Measurements from ENCODE around the gene SNRNP25.

The SNRNP25 gene

GRCh38 chr16:102060-102855, 48.6 kb downstream of the SNRNP25 start:
- no peaks in the 10 kb centered on the region for H3K4me1 ChIP-seq (ENCODE audit: insufficient read depth, low read length)
- TF ChIP-seq CTCF (IDR thresholded peaks at IDR 0.05; ENCODE audit: borderline replicate concordance, extremely low read depth, low read length, poor library complexity, severe bottlenecking) (no peak), EZH2 (IDR thresholded peaks at IDR 0.05; ENCODE audit: borderline replicate concordance, low read depth, low read length, severe bottlenecking) (no peak)
- H3K9me3 ChIP-seq (ENCODE audit: insufficient read depth, low read length, severe bottlenecking), result no peaks in the 10 kb centered on the region
- H3K9ac ChIP-seq (ENCODE audit: low read depth, low read length), result no peak overlapping the region
- H2AFZ ChIP-seq (ENCODE audit: low read depth, low read length), result no peak overlapping the region
- H3K4me2 ChIP-seq (ENCODE audit: insufficient read depth, low read length), result no peak overlapping the region
- no peak overlapping the region for H3K27ac ChIP-seq (ENCODE audit: low read length)
- H3K4me3 ChIP-seq (ENCODE audit: low read depth in 1 of 2, low read length in 2 of 2), result no peak overlapping the region
- H3K79me2 ChIP-seq (ENCODE audit: insufficient read depth, low read length), result no peaks in the 10 kb centered on the region
- H4K20me1 ChIP-seq (ENCODE audit: insufficient read depth, low read length), result peaks cover 12% of the 10 kb centered on the region
- H3K27me3 ChIP-seq (ENCODE audit: insufficient read depth, low read length, poor library complexity), result no peaks in the 10 kb centered on the region
- H3K36me3 ChIP-seq (ENCODE audit: insufficient read depth, low read length), result peaks cover 54% of the 10 kb centered on the region
- no peak for ATAC-seq (ENCODE audit: insufficient read depth, low read depth)
- DNase-seq, result no peak

GRCh38 chr16:104355-104754, 50.7 kb downstream of the SNRNP25 start:
- no peak overlapping the region for H3K4me3 ChIP-seq (ENCODE audit: low read depth in 1 of 2, low read length in 2 of 2)
- no peak overlapping the region for H3K27ac ChIP-seq (ENCODE audit: low read length)
- TF ChIP-seq CTCF (IDR thresholded peaks at IDR 0.05; ENCODE audit: borderline replicate concordance, extremely low read depth, low read length, poor library complexity, severe bottlenecking), result no peak
- TF ChIP-seq EZH2 (IDR thresholded peaks at IDR 0.05; ENCODE audit: borderline replicate concordance, low read depth, low read length, severe bottlenecking), result no peak
- H3K36me3 ChIP-seq (ENCODE audit: insufficient read depth, low read length), result peaks cover 44% of the 10 kb centered on the region
- H3K79me2 ChIP-seq (ENCODE audit: insufficient read depth, low read length), result no peaks in the 10 kb centered on the region
- H3K9me3 ChIP-seq (ENCODE audit: insufficient read depth, low read length, severe bottlenecking), result no peaks in the 10 kb centered on the region
- no peak overlapping the region for H2AFZ ChIP-seq (ENCODE audit: low read depth, low read length)
- H3K9ac ChIP-seq (ENCODE audit: low read depth, low read length), result no peak overlapping the region
- no peaks in the 10 kb centered on the region for H3K4me1 ChIP-seq (ENCODE audit: insufficient read depth, low read length)
- H3K4me2 ChIP-seq (ENCODE audit: insufficient read depth, low read length), result no peak overlapping the region
- peaks cover 8% of the 10 kb centered on the region for H4K20me1 ChIP-seq (ENCODE audit: insufficient read depth, low read length)
- DNase-seq (no peak), ATAC-seq (ENCODE audit: insufficient read depth, low read depth) (no peak)
- H3K27me3 ChIP-seq (ENCODE audit: insufficient read depth, low read length, poor library complexity), result no peaks in the 10 kb centered on the region

GRCh38 chr16:104928-105327, 51.3 kb downstream of the SNRNP25 start:
- H3K9ac ChIP-seq (ENCODE audit: low read depth, low read length), result no peak overlapping the region
- DNase-seq (no peak), ATAC-seq (ENCODE audit: insufficient read depth, low read depth) (no peak)
- H3K9me3 ChIP-seq (ENCODE audit: insufficient read depth, low read length, severe bottlenecking), result no peaks in the 10 kb centered on the region
- peaks cover 50% of the 10 kb centered on the region for H3K36me3 ChIP-seq (ENCODE audit: insufficient read depth, low read length)
- H3K4me2 ChIP-seq (ENCODE audit: insufficient read depth, low read length), result no peak overlapping the region
- TF ChIP-seq EZH2 (IDR thresholded peaks at IDR 0.05; ENCODE audit: borderline replicate concordance, low read depth, low read length, severe bottlenecking), result no peak
- TF ChIP-seq CTCF (IDR thresholded peaks at IDR 0.05; ENCODE audit: borderline replicate concordance, extremely low read depth, low read length, poor library complexity, severe bottlenecking), result no peak
- H3K27me3 ChIP-seq (ENCODE audit: insufficient read depth, low read length, poor library complexity), result no peaks in the 10 kb centered on the region
- H3K4me1 ChIP-seq (ENCODE audit: insufficient read depth, low read length), result no peaks in the 10 kb centered on the region
- no peak overlapping the region for H2AFZ ChIP-seq (ENCODE audit: low read depth, low read length)
- no peaks in the 10 kb centered on the region for H3K79me2 ChIP-seq (ENCODE audit: insufficient read depth, low read length)
- H3K4me3 ChIP-seq (ENCODE audit: low read depth in 1 of 2, low read length in 2 of 2), result no peak overlapping the region
- no peak overlapping the region for H3K27ac ChIP-seq (ENCODE audit: low read length)
- H4K20me1 ChIP-seq (ENCODE audit: insufficient read depth, low read length), result peaks cover 8% of the 10 kb centered on the region
